Measurements from ENCODE around the gene FLII. TPM values are rescaled to one million over a fixed set of nuclear protein-coding genes. Genes with fewer than 3 reads are reported as not detected.

The FLII gene
- total and polyA plus RNA-seq, 2 of the 8 experiments (the other 6 are each of a cell fraction or from before 2014, with no cell fraction given) = 300 to 549 TPM

GRCh38 chr17:18277076-18277475 lies 18.5 kb upstream of the FLII start:
- no peak overlapping the region for H3K4me3 ChIP-seq (ENCODE audit: extremely low read depth in 1 of 4, insufficient read depth in 2 of 4, low read depth in 3 of 4, low read length in 4 of 4)
- WGBS, 2 experiments (ENCODE audit: extremely low coverage in 1 of 2, insufficient coverage in 1 of 2, insufficient read length in 1 of 2, insufficient replicate concordance in 2 of 2, low coverage in 1 of 2, low lambda C conversion rate in 2 of 2, missing lambda C conversion rate in 1 of 2) = 86% methylated on average over 1 of the region's 1 CpG; no CpG with 5 or more reads in 1 of the 2 experiments
- no peaks in the 10 kb centered on the region for H3K79me2 ChIP-seq (ENCODE audit: control insufficient read depth in 1 of 2, insufficient read depth in 2 of 2, low read length in 2 of 2)
- ChIA-PET POLR2A (ENCODE audit: partially characterized antibody) (interaction anchor here (1.0 to 11.3 kb wide), 5 partner anchors 9 to 20 kb away, joined by 3 to 114 read pairs (median 6); partner anchors contain the start of genes FLII and MIEF2), CTCF (ENCODE audit: partially characterized antibody) (interaction anchor here (1.1 to 1.5 kb wide), 3 partner anchors 8 to 29 kb away, joined by 3 to 5 read pairs (median 4); no protein-coding TSS in a partner anchor)
- no peaks in the 10 kb centered on the region for H3K79me1 ChIP-seq (ENCODE audit: low read depth, low read length)
- H4K5ac ChIP-seq (ENCODE audit: insufficient read length, low read depth, low read length) = no peak overlapping the region
- no peak overlapping the region for H3K23ac ChIP-seq (ENCODE audit: insufficient read length)
- H2BK15ac ChIP-seq (ENCODE audit: low read length) = no peak overlapping the region
- H3K56ac ChIP-seq (replicated peaks; ENCODE audit: insufficient read length, low read depth, low read length) = no peak overlapping the region
- H2BK5ac ChIP-seq (ENCODE audit: low read depth, low read length) = no peak overlapping the region
- H2BK12ac ChIP-seq (ENCODE audit: low read depth, low read length) = no peak overlapping the region
- H2AFZ ChIP-seq (ENCODE audit: low read length) = no peak overlapping the region
- no peaks in the 10 kb centered on the region for H3K4me1 ChIP-seq (replicated peaks in 1 of 4; ENCODE audit: control insufficient read depth in 3 of 4, insufficient read depth in 4 of 4, low read length in 3 of 4)
- H3K9me3 ChIP-seq (ENCODE audit: insufficient read depth in 2 of 2, low read depth in 1 of 2, low read length in 1 of 2) = no peaks in the 10 kb centered on the region
- no peak overlapping the region for H3K27ac ChIP-seq (ENCODE audit: low read depth, low read length)
- DNase-seq (ENCODE audit: low read depth in 1 of 2, low spot score in 2 of 2) = no peak
- no peak overlapping the region for H2AK5ac ChIP-seq (ENCODE audit: low read depth, low read length)
- H4K20me1 ChIP-seq (replicated peaks in 1 of 2; ENCODE audit: control insufficient read depth in 1 of 2, insufficient read depth in 2 of 2, low read length in 2 of 2) = peaks cover 3 to 9% of the 10 kb centered on the region in 2 experiments
- no peak overlapping the region for H3K9ac ChIP-seq (replicated peaks in 1 of 4; ENCODE audit: extremely low read depth in 1 of 4, low read depth in 3 of 4, low read length in 3 of 4)
- no peak overlapping the region for H3K4ac ChIP-seq (replicated peaks; ENCODE audit: insufficient read length, low read depth, low read length)
- no peak overlapping the region for H3K14ac ChIP-seq (ENCODE audit: insufficient read length)
- H4K8ac ChIP-seq (ENCODE audit: extremely low read depth, insufficient read depth, low read length) = no peak overlapping the region
- H3K4me2 ChIP-seq (ENCODE audit: insufficient read depth in 1 of 2, low read depth in 2 of 2, low read length in 2 of 2) = no peak overlapping the region
- no peaks in the 10 kb centered on the region for H3K23me2 ChIP-seq (ENCODE audit: low read depth, low read length)
- H3K36me3 ChIP-seq (ENCODE audit: control insufficient read depth in 2 of 4, insufficient read depth in 4 of 4, low read length in 3 of 4) = peaks cover 31 to 78% (median 53%) of the 10 kb centered on the region in 4 experiments
- FAIRE-seq = no peak
- TF ChIP-seq EGR1 (IDR thresholded peaks at IDR 0.05; ENCODE audit: borderline replicate concordance, low read depth, low read length) = no peak
- TF ChIP-seq HDAC2 (IDR thresholded peaks at IDR 0.05; ENCODE audit: borderline replicate concordance in 1 of 2, low read depth in 2 of 2, low read length in 2 of 2) = no peak
- no peak for TF ChIP-seq SIRT6 (IDR thresholded peaks at IDR 0.05; ENCODE audit: low read length)
- no peak for TF ChIP-seq SP1 (IDR thresholded peaks at IDR 0.05; ENCODE audit: low read depth, low read length)
- TF ChIP-seq FOSL1 (IDR thresholded peaks at IDR 0.05; ENCODE audit: insufficient read depth, low read depth, low read length) = no peak
- no peak for TF ChIP-seq CHD2 (IDR thresholded peaks at IDR 0.05; ENCODE audit: low read length)
- H2BK120ac ChIP-seq (replicated peaks; ENCODE audit: low read depth, low read length) = no peak overlapping the region
- H4K91ac ChIP-seq (replicated peaks; ENCODE audit: insufficient read length, low read length) = no peak overlapping the region
- no peaks in the 10 kb centered on the region for H3K27me3 ChIP-seq (replicated peaks in 1 of 4; ENCODE audit: control insufficient read depth in 3 of 4, extremely low read depth in 1 of 4, insufficient read depth in 3 of 4, low read length in 3 of 4)
- H2BK20ac ChIP-seq (ENCODE audit: low read length) = no peak overlapping the region
- no peak overlapping the region for H3K18ac ChIP-seq (ENCODE audit: extremely low read depth, low read length)
